T-helper 1 cell (primary cell): Measurements from ENCODE around the gene TNNC2.
"Not testable (repeated sequence)": the region's sequence is repeated elsewhere in the genome, so short reads cannot be mapped to it uniquely, and the experiment has no call there.

Experiments
- DNase-seq, 5 donors: peaks; one replicate each; pipeline ENCODE4 v3.0.0-alpha.2; 2012 to 2020

The TNNC2 gene

GRCh38 chr20:45818239-45818638, 8.9 kb downstream of the TNNC2 start:
- DNase-seq, result no peak

DNA sequence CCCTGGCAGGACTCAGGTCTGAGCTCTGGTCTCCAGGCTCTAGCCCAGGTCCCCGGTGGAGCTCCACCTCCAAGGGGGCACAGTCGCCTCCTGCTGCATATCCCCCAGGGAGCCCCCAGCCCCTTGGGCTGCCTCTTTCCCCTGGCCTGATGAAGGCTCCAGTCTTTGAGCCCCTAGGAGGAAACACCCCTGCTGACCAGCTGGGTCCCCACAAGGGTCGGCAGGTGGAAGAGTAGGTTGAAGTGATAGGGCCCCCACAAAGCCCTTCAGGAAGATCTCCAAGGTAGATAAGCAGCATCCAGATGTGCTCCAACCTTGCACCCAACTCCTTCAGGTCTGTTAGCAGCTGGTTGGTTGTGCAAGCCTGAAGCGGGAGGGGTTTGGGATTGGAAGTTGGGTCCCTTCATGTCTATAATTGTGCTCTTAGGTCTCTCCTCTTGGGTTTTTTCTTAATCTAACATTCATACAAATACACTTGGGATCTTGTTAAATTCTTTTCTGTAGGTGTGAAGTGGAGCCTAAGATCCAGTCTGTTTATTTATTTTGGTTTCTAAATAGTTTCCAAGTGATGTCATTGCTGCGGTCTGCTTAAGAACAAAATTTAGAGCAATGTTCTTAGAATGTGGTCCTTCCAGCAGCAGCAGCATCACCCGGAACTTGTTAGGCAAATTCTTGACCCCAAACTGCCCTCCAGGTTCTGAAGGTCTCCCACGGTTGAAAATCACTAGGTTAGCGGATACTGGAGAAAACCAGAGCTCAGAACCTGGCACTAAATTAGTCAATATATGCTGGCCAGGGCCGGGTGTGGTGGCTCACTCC, 9.5 kb downstream of the TNNC2 start:
- DNase-seq, result no peak

DNA sequence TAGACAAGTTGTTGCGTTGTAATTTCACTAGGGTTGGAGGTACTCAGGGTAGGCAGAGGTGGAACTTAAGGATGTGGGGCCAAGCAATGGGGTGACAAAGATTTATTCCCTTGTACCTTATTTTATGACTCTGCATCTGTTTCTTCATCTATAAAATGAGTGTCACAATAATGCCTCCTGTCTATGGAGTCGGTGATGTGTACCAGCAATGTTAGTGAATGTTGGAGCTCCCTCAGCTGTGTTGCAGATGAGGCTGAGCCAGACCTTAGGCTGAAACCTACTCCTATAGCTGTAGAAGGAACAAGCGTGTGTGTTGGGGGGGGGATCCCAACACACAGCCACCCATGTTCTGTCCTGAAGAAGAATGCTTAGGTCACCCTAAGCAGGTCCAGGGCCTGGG, 10.2 kb downstream of the TNNC2 start:
- no peak for DNase-seq

DNA sequence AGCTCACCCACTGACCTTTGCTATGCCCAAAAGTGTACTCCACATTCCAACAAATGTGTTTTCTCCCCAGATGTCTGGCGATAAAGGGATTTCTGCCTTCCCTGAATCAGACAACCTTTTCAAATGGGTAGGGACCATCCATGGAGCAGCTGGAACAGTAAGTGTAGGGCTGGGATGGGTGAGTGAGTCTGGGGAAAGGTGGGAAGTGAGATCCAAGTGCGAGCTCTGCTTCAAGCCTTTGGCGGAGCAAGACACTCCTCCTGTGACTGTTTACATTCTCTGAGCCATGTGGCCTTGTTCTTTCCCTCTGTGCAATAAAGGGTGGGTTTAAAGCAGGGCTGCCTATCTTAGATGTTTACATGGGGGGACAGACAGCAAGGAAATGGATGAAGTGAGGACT, 12.8 kb downstream of the TNNC2 start:
- DNase-seq, result no peak

DNA sequence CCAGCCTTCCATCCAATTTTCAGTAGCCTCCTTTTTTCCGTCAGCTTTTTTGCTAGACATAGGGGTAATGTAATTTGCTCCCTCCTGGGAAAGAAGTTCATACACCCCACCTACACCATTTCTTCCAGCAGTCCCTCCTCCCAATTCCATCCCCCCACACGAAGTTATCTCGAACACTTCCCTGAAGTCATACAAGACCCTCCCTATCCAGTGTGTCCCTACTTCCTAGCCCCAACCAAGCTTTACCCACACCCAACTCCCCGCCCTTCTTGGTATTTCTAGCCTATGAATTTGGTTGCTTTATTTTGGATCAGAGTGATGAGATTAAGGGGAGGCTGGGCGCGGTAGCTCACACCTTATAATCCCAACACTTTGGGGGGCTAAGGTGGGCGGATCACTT, 13.6 kb downstream of the TNNC2 start:
- no peak for DNase-seq

- DNase-seq, result no peak
These were observed 14.1 kb downstream of the TNNC2 start for GRCh38 chr20:45813006-45813340.

DNA sequence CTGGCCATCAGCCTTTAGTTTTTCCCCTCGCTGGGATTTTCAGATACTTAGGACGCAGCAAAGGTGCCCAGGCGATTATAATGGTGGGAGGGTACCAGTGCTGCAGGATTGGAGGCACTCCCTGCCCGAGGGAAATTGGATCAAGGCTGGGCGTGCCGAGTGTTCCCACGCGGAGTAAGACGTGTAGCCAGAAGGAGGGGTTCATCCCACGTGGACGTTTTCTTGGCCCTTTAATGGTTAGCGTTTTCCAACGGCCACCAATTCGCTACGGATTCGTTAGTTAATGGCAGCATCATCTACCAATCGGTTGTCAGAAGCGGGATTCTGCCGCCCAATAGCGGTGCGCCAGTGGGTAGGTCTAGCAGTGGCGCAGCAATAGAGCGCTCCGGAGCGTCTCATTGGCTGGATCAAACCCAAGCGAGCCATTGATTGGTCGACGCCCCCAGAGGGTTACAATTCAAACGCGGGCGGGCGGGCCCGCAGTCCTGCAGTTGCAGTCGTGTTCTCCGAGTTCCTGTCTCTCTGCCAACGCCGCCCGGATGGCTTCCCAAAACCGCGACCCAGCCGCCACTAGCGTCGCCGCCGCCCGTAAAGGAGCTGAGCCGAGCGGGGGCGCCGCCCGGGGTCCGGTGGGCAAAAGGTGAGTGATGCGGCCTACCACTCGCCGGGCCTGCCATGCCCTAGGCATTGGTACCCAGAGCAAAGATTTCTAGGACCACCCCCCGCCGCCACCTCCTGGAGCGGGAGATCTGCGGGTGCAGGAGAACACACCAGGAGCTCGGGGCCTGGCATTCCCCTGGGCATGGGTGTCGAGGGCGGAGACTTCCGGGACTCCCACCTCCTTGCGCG, 14.7 kb downstream of the TNNC2 start, which contains the start of gene UBE2C:
Gene UBE2C (plus strand): TSS at position 488 of the 849 bp plus-strand sequence. CDS start 52 bp downstream, at position 540.
- peak; percentile 82 to 98 (median 91) for DNase-seq

- DNase-seq, result no peak
These were observed 16.7 kb downstream of the TNNC2 start for GRCh38 chr20:45810191-45810970.

- no peak for DNase-seq
These were observed 25.3 kb downstream of the TNNC2 start for GRCh38 chr20:45801851-45802250.

DNA sequence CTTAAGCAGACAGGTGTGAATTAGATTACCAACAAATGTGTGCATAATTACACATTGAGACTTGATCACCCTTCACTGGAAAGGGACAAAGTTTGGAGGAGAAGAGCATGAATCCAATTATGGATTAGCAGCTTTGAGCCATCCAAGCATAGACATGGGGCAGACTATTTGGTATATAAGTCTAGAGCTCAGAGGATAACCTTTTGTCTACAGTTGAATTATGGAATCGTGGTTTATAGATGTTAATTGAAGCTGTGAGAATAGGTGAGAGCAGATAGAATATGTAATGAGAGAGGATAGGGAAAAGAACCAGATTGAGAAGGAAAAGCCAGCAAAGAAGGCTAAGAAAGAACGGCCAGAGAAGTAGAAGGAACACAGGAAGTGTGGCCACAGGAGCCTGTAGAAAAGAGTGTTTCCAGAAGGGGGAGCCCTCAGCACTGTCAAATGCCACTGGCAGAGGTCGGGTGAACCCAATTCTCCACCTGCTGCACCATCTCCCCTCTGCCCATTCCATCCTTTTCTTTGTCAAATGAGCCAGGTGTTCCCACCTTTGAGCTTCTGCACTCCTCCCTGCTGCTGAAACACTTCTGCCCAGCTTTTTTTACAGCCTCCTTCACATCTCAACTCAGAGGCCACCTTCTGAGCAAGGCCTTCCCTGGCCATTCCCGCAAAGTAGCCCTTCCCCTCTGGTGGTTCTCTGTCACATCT, 28.0 kb downstream of the TNNC2 start:
- DNase-seq, result peak; percentile 27 to 65 (median 43)

- DNase-seq, result not testable (repeated sequence)
These were observed 29.2 kb downstream of the TNNC2 start for GRCh38 chr20:45797955-45798354.

GRCh38 chr20:45797510-45797909, 29.6 kb downstream of the TNNC2 start:
- not testable (repeated sequence) for DNase-seq

- no peak for DNase-seq
These were observed 30.6 kb downstream of the TNNC2 start for GRCh38 chr20:45796337-45797065.

DNA sequence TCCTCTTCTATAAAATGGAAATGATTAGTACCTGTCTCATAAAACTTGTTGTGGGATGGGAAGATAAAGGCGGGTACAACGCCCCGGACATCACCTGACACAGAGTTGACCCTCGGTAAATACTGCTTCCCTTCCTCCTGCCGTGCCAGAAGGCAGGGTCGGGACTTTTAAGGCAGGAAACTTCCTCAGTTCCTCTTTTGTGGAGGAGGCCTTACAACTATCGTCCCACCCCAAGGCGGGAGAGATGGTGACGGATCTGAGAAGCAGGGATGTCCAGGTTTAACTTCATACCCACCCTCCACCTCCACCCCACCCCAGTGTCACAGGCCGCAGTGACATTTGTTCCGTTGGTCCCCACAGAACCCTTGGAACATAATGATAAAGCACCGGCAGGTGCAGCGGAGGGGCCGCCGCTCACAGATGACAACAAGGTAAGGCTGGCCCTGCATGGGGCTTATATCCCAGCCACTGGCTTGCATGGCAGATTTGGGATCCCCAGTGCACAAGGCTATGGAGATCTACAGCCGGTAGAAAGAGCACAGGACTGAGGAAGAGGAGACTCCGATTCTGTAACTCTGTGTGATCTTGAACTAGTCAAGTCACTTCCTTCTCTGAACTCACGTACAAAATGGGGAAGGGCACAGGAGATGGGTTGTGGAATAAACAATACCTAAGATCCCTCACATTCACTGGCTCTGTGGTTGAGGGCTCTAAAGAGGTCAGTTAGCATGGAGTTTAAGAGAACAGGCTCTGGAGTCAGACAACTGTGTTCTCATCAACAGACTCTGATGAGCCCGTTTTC, 34.6 kb downstream of the TNNC2 start:
- DNase-seq, result no peak

DNA sequence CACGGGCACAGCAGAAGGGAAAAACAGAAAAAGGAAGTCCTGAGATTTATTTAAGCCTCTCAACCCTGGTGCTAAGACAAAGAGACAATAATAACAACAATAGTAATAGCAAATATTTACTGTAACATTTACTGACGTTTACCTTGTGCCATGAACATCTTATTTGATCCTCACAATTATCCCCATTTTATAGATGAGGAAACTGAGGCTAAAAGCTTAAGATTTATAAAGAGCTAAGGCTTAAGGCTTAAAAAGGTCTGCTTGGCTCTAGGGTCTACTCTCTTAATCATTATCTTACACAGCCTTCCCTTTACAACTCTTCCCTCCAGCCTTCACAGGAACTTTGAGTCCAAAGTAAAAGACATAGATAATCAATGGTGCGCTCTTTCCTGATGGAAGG, 38.8 kb downstream of the TNNC2 start:
- no peak for DNase-seq

DNA sequence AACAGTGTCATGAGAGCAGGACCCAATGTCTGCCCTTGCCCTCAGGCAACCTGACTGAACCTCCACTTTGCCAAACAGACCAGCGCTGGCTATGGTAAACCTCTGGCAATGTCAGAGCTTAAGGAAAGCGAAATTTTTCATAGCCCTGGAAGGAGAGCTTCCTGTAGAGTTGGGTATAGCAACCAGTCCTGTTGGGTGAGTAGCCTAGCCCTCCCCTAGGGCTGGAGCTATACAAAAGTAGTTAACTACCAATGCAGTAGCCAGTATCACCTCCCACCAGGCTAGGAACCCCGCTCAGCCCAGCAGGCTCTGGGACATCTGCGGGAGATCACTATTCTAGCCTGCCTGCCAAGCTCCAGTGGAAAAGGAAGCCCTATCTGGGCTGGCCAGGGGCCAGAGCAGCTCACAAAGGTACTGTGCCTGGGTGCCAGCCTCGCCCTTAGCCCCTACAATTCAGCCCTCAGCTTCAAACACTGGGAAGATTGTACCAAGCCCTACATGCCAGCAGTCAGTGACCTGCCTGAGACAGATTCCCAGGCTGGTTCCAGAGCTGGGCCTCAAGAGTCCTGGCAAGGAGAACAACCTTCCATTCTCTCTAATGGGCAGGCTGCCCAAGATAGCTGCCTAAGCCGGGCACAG, 43.3 kb downstream of the TNNC2 start:
- DNase-seq, result no peak

DNA sequence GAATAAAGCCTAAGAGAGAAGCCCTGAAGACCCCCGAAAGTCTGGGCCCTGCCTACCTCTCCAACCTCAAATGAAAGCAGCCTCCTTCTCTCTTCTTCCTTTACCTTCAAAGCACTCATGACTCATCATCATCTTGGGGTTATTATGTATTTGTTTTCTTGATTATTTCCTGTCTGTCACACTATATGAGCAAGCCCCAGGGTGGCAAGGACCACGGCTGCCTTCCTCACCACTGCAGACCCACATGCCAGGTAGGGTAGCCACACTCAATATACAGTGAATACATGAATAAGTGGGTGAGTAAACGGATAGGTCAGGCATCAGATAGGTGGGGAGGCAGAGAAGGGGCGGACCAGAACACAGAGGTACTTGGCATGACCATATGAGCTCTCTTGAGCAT, 44.2 kb downstream of the TNNC2 start:
- DNase-seq, result peak in 1 of 5 donors; percentile 26

GRCh38 chr20:45781391-45781931, 45.7 kb downstream of the TNNC2 start:
- DNase-seq, result no peak

DNA sequence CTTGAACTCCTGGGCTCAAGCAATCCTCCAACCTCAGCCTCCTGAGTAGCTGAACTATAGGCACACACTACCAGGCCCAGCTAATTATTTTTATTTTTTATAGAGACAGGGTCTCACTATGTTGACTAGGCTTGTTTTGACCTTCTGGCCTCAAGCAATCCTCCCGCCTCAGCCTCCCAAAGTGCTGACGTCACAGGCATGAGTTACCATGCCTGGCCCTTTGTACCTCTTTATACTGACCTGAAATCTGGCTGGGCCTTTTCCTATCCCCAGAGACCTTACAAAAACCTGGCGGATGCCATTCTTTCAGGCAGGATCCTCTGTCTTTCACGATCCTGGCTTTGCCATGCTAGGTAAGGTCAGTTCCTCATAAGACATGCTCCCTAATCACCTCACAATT, 47.0 kb downstream of the TNNC2 start:
- DNase-seq, result no peak
